GM18867 (cell line): Measurements from ENCODE around the gene KREMEN2.

ENCODE experiments used
- ATAC-seq: cut with Tn5 transposase; IDR thresholded peaks from one replicate; pipeline ENCODE4 v1.9.1; 2021; ENCODE audit warnings: mild to moderate bottlenecking, moderate library complexity; ENCODE audit not compliant: unreplicated experiment

The KREMEN2 gene

GRCh38 chr16:3001316-3001715 lies 37.2 kb downstream of the KREMEN2 start:
- ATAC-seq = no peak

- peak; percentile 94 for ATAC-seq
These were observed 39.7 kb downstream of the KREMEN2 start for GRCh38 chr16:3003582-3004270.

- ATAC-seq = peak; percentile 11
These were observed 40.2 kb downstream of the KREMEN2 start for GRCh38 chr16:3004319-3004718.

DNA sequence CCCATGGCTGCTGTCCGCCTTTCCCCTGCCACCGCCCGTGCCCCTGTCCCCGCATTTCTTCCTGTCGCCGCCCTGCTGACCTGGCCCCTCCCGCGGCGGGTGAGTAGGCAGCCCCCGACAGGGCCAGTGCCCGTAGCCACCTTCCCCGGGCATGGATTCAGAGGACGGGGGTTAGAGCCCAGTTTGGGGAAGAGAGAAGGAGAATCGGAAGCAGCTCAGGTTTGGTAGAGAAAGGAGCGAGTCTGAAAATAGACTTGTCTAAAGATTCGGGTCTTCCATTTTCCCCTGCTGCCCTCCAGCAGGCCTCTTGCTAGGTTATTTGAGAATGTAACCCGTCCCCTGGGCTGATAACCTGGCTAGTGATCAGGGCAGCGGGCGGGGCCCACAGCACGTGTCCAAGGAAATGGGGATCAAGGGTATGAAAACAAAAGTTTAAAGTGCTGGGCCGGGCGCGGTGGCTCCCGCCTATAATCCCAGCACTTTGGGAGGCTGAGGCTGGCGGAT lies 40.8 kb downstream of the KREMEN2 start:
- ATAC-seq = no peak

DNA sequence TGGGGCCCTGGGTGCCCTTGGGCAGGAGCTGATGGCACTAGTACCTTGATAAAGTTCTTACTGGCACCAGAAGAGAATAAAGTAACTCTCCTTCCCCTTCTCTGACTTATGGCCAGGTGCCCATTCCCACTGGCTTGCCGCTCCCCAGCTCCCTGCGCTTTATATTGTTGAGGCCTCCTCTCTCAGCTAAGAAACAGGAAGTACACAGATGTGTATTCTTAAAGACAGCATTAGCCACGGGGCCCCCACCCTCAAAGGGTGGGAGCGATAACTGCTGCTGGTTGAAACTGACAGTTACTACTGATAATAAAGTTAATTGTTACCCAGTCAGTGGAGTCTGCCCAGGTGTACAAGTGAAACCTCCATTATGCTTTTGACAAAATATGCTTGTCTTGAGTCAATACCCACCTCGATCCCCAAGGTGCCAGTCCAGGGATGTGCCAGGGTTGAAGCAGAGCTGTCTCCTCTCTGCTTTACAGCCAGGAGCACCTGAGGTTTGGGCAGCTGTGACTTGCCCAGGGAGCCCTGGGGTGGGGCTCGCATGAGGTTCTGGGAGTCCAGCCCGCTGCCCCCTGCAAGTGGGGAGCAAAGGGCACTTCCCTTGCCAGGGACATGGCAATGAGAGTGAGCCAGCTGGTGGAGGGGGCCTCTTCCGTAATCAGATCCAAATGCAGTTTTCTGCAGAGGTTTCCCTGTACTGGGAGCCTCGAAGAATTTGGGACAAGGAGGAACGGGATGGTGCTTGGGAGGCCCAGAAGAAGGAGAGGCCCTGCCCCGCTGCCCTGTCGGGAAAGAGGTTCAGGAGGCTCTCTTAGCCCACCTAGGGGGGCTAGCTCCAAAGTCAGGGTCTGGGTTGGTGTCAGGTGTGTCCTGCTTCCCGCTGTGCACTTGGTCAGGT lies 43.2 kb downstream of the KREMEN2 start:
- ATAC-seq = no peak

GRCh38 chr16:3007957-3008689 lies 44.0 kb downstream of the KREMEN2 start:
- no peak for ATAC-seq

GRCh38 chr16:3008690-3009037 lies 44.6 kb downstream of the KREMEN2 start:
- no peak for ATAC-seq

- no peak for ATAC-seq
These were observed 45.7 kb downstream of the KREMEN2 start for GRCh38 chr16:3009568-3010390.

DNA sequence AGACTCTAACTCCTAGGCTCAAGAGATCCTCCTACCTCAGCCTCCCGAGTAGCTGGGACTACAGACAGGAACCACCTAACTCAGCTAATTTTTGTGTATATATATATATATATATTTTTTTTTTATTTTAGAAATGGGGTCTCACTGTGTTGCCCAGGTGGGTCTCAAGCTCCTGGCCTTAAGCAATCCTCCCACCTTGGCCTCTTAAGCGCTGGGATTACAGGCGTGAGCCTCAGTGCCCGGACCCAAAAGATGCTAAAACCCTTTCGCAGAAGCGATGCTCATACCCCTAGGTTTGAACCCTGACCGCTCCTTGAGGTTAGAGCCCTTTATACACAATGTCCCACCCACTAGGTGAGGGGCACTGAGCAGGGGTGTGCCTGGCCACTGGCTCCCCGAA lies 46.4 kb downstream of the KREMEN2 start:
- no peak for ATAC-seq

- ATAC-seq = no peak
These were observed 48.2 kb downstream of the KREMEN2 start for GRCh38 chr16:3012246-3012645.

DNA sequence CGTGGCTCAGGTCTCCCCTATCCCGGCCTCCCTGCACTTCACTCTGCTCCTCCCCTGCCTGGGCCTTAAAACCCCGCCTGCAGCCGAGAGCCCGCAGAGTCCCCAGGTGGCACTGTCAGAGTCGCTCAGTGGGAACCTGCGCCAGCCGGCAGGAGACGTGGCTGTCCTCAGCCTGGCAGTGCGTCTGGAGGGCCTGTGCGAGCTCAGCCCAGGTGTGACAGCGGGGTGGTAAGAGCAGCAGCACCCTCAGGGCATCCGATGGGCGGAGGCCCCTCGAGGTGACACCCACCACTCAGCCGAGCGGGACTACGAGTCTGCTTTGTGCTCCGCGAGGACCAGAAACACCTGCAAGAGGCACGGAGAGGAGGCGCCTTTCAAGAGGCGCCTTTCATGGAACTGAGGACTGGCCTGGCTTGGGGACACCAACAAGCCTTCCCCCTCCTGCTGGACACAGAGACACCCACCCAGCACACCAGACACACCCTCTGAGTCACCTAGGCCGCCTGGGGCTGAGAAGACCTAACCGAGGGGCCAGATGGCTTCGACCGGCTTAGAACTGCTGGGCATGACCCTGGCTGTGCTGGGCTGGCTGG lies 48.8 kb downstream of the KREMEN2 start, which contains the start of gene CLDN9:
CLDN9 (plus strand) TSS at position 96 of the 593 bp plus-strand sequence; CDS start at position 536, 440 bp downstream.
- no peak for ATAC-seq

DNA sequence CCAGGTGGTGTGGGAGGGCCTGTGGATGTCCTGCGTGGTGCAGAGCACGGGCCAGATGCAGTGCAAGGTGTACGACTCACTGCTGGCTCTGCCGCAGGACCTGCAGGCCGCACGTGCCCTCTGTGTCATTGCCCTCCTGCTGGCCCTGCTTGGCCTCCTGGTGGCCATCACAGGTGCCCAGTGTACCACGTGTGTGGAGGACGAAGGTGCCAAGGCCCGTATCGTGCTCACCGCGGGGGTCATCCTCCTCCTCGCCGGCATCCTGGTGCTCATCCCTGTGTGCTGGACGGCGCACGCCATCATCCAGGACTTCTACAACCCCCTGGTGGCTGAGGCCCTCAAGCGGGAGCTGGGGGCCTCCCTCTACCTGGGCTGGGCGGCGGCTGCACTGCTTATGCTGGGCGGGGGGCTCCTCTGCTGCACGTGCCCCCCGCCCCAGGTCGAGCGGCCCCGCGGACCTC lies 49.4 kb downstream of the KREMEN2 start:
- no peak for ATAC-seq

DNA sequence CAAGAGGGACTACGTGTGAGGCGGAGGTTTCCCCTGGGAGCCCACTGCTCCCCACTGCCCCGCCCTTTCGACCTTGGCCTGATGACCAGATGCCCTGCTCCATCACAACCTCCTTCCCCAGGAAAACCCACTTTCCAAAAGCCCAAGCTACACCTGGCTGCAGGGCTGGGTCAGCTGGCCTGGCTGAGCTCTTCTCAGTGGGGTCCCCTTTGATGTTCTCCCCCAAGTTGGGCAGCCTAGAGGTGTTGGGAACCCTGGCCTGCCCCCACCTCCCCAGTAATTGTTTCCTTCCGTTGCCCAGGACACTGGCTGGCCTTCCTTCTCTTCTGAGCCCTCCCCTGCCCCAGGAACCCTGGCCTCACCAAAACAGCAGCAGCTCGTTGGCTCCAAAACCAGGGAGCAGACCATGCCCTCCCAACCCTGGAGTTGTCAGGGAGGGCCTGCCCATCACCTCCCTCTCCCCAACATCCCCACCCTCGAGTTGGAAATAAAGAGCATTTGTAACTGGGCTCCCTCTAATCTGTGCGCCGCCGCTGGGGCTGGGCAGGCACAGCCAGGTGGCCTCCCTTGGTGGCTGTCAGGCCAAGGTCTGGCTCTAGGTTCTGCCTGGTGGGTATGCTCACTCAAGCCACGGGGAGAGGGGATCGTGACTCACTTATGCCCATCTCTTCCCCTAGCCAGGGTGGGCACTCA lies 50.1 kb downstream of the KREMEN2 start:
- no peak for ATAC-seq

- ATAC-seq = no peak
These were observed 50.9 kb downstream of the KREMEN2 start for GRCh38 chr16:3014971-3015370.

DNA sequence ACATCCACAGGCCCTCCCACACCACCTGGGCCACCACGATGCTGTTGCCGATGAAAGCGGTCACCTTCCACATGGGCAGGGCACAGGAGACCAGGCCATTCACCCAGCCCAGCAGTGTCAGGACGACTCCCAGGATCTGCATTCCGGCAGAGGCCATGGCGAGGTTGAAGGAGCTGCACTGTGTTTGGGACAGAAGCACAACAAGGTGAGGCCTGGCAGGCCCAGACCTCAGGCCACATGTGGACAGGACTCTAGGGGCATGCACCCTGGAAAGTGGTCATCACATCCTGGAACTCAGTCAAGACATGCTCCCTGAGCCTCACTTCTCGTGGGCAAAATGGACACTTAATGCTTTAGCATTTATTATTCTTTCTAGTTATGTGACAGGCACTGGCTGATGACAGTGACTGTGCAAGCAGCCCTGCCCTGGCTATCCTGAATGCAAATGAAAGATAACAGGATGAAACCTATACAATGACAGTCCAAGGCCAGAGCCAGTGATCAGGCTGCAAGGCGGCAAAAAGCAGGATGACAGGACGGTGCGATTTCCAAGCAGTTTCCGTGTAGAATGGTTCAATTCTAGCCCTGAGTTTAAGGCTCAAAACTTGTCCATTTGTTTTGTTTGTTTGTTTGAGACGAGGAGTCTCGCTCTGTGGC lies 51.9 kb downstream of the KREMEN2 start:
- ATAC-seq = no peak

- no peak for ATAC-seq
These were observed 53.3 kb downstream of the KREMEN2 start for GRCh38 chr16:3017344-3017743.
